Testis (tissue), 3 donors: ENCODE measurements around the gene CAMTA1. TPM values are rescaled to one million over a fixed set of nuclear protein-coding genes. Genes with fewer than 3 reads are reported as not detected.

Source experiments
- DNase-seq: peaks from one replicate; pipeline ENCODE4 v3.0.0-alpha.2; 2019
- H3K27ac ChIP-seq, 2 donors: fragments of 200-600 bp; sonication (generic); one replicate each; pipeline ENCODE4 v1.5.1; 2019
- H3K27me3 ChIP-seq: fragments of 200-600 bp; sonication (generic); one replicate; pipeline ENCODE4 v1.5.1; 2019
- H3K36me3 ChIP-seq: fragments of 200-600 bp; sonication (generic); one replicate; pipeline ENCODE4 v1.5.1; 2017; ENCODE audit warnings: low read depth; ENCODE audit errors: missing control alignments
- H3K4me1 ChIP-seq: fragments of 200-600 bp; sonication (generic); one replicate; pipeline ENCODE4 v1.5.1; 2019
- H3K4me3 ChIP-seq, 2 donors: fragments of 200-600 bp; sonication (generic); one replicate each; pipeline ENCODE4 v1.5.1; 2017 to 2019
- H3K9me3 ChIP-seq: fragments of 200-600 bp; sonication (generic); one replicate; pipeline ENCODE4 v1.5.1; 2017
- POLR2A ChIP-seq: fragments of 450-650 bp; IDR thresholded peaks from one replicate; pipeline ENCODE4 v1.6.1; 2017; ENCODE audit warnings: antibody characterized with exemption, mild to moderate bottlenecking, moderate library complexity
- WGBS, 2 donors: methylation state at CpG; one replicate each; pipeline ENCODE4 v1.1.5; 2018; 5-methylcytosine and 5-hydroxymethylcytosine counted together
- intact Hi-C: fragments of 100-400 bp; cut with DNase I; formaldehyde crosslinking; loops from one replicate; pipeline ENCODE4 v1.15.1; 2023; ENCODE audit warnings: low total_unique reads
- polyA plus RNA-seq: library from polyadenylated mRNA; stranded (reverse); fragments of 350-450 nt; fragmentation: Illumina TruSeq; extraction: RNeasy Lipid Tissue Mini Kit (QIAGEN cat#74804); gene quantifications from one replicate; pipeline ENCODE4 v1.2.3, GENCODE V29; 2014; ENCODE audit warnings: low read depth, low replicate concordance; ENCODE audit not compliant: insufficient read depth
- total RNA-seq, 2 donors: library from RNA; depleted of rRNA; stranded (reverse); fragments of >200 nt; gene quantifications; one replicate each; pipeline ENCODE4 v1.2.3, GENCODE V29; 2016
- TF ChIP-seq, protein P1 (sequence below), 3 experiments: fragments of 450-650 bp in 2 of 3; fragments of 200-600 bp in 1 of 3; sonication (generic) in 1 of 3; IDR thresholded peaks; one replicate each; pipeline ENCODE4 v1.5.1; 2016 to 2019; ENCODE audit warnings: antibody characterized with exemption in 3 of 3, mild to moderate bottlenecking in 2 of 3, moderate library complexity in 1 of 3

CAMTA1 gene
- total and polyA plus RNA-seq, 3 donors from 2014 or later, result 116 to 158 (median 119) TPM

DNA sequence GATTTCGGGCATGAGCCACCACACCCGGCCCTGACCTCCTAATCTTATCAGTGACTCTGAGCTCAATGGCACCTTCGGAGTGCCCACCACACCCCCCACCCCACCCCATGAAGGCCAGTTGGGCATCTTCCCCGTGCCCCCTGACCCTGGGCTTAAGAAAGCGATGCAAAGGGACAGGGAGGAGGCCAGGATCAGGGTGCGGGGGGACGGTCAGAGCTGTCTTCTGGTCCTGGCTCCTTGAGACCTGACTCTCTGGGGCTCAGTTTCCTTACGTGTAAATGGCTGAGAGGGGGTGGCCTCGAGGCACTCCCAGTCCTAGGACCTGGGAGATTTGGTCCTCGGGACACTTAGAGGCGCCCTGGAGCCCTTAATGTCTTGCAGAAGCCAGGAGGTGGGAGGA lies 881.9 kb downstream of the CAMTA1 start:
- no peak overlapping the region for H3K4me3 ChIP-seq
- WGBS, 2 donors, result 71 to 82% methylated on average over 8 to 11 of the region's 11 CpGs
- TF ChIP-seq, protein P1, sequence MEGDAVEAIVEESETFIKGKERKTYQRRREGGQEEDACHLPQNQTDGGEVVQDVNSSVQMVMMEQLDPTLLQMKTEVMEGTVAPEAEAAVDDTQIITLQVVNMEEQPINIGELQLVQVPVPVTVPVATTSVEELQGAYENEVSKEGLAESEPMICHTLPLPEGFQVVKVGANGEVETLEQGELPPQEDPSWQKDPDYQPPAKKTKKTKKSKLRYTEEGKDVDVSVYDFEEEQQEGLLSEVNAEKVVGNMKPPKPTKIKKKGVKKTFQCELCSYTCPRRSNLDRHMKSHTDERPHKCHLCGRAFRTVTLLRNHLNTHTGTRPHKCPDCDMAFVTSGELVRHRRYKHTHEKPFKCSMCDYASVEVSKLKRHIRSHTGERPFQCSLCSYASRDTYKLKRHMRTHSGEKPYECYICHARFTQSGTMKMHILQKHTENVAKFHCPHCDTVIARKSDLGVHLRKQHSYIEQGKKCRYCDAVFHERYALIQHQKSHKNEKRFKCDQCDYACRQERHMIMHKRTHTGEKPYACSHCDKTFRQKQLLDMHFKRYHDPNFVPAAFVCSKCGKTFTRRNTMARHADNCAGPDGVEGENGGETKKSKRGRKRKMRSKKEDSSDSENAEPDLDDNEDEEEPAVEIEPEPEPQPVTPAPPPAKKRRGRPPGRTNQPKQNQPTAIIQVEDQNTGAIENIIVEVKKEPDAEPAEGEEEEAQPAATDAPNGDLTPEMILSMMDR (IDR thresholded peaks at IDR 0.05), result no peak
- no peak for TF ChIP-seq POLR2A
- intact Hi-C loops, result loop anchor here (5.0 kb wide), 1 partner anchor 85 kb away; no protein-coding TSS in a partner anchor
- H3K9me3 ChIP-seq, result no peaks in the 10 kb centered on the region
- H3K36me3 ChIP-seq, result no peaks in the 10 kb centered on the region
- no peak for DNase-seq
- no peaks in the 10 kb centered on the region for H3K27me3 ChIP-seq
- H3K4me1 ChIP-seq, result peaks cover 4% of the 10 kb centered on the region
- no peak overlapping the region for H3K27ac ChIP-seq

DNA sequence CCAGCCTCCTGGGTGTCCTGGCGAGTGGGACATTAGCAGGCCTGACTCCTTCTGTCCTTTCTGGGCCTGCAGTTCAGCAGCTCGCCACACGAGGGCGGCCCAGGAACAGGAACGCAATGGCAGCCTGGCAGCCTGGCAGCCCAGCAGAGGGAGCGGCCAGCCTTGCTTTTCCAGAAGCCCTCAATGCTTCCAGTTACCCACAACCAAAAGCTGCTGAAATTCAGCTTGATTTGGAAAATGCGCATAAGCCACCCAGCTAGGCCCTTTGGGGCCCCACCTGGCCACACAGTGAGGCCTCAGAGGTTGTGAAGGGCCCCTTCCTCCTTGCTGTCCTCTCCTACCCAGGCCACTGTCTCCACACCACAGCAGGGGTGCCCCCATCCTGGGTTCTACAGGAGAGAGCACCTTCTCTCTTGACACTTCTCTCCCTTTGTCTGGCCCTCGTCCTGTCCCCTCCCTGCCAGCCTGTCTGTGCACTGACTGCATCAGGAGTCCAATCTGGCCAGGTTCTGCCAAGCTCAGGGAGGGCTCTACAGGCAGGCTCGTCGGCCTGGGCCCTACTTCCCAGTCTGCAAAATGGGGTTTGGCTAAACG lies 882.5 kb downstream of the CAMTA1 start:
- WGBS, 2 donors, result 26 to 50% methylated on average over 5 to 11 of the region's 11 CpGs
- H3K27me3 ChIP-seq, result no peaks in the 10 kb centered on the region
- H3K27ac ChIP-seq, result no peak overlapping the region
- intact Hi-C loops, result loop anchor here (5.0 kb wide), 1 partner anchor 85 kb away; no protein-coding TSS in a partner anchor
- TF ChIP-seq POLR2A, result no peak
- TF ChIP-seq, protein P1 (IDR thresholded peaks at IDR 0.05), result peak; percentile 99
- no peak overlapping the region for H3K4me3 ChIP-seq
- no peaks in the 10 kb centered on the region for H3K36me3 ChIP-seq
- peak; percentile 95 for DNase-seq
- peaks cover 4% of the 10 kb centered on the region for H3K4me1 ChIP-seq
- no peaks in the 10 kb centered on the region for H3K9me3 ChIP-seq

DNA sequence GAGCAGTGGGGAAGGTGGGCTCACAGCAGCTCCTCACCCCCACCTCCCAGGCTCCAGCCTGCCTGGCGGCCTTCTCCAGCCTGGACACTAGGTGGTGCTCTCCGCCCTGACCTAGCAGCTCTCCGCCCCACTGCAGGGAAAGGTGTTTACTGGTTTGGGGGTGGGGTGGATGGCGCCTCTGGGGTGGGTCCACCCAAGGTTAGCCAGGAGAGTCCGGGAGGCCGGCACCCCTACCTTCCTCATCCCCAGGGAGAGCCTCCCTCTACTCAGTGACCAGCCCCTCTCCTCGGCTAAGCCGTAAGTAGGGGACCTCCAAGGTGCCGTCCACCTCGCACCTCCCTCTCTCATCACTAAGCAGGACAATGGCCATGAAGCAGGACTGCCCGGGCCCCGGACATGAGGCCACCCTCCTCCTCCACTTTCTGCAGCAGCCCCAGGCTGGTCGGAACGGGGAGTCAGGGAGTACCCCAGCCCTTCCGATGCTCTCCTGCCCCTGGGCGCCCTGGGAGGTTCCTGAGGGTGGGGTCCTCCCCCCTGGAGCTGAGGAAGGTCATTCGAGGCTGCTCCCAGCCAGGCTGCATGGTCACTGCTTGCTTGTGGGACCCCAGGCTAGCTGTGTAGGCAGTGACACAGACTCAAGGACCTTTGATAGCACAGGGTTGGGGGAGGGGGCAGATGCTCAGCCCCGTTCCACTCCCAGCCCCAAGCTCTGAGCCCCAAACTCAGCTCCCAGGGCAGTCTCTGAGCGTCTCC lies 884.5 kb downstream of the CAMTA1 start:
- H3K4me3 ChIP-seq, result no peak overlapping the region
- H3K27ac ChIP-seq, result no peak overlapping the region
- peak; percentile 52 for DNase-seq
- no peaks in the 10 kb centered on the region for H3K36me3 ChIP-seq
- TF ChIP-seq, protein P1 (IDR thresholded peaks at IDR 0.05), result peak in 2 of 3 experiments; percentile 55 to 72
- TF ChIP-seq POLR2A, result no peak
- no peaks in the 10 kb centered on the region for H3K9me3 ChIP-seq
- H3K27me3 ChIP-seq, result no peaks in the 10 kb centered on the region
- H3K4me1 ChIP-seq, result peaks cover 4% of the 10 kb centered on the region
- intact Hi-C loops, result loop anchor here (5.0 kb wide), 1 partner anchor 83 kb away; no protein-coding TSS in a partner anchor
- 48 to 73% methylated on average over 3 to 16 of the region's 19 CpGs for WGBS, 2 donors

DNA sequence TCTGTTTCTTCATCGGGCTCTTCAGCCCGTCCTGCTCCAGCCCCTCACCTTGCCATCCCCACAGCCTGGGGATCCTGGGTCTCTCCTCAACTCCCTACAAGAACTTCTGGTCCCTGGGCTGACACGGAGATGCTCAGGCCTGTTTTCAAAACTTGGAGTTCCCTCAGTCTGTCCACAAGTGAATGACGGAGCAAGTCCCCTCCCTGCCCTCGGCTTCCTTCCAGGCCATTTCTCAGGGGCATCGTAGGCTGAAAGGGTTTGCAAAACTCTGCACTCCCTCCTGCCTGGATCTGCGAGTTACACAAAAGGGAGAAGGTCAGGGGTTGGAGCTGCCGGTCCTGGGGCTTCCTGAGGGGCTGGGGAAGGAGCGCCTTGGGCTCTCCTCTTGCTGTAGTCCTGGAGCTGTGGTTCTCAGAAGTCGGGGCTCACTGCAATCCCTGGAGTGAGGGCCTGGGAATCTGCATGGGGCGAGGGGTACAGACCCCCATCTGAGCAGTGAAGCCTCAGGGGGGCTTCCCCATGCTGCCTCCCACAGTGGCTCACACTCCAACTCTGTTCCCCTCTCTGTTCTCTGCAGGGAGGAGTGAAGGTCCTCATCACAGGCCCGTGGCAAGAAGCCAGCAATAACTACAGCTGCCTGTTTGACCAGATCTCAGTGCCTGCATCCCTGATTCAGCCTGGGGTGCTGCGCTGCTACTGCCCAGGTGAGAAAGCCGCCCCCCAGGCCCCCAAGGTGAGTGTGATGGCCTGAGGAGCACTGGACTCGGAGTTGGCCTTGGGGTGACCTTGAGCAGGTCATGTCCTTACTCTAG lies 885.3 kb downstream of the CAMTA1 start:
- no peaks in the 10 kb centered on the region for H3K27me3 ChIP-seq
- H3K27ac ChIP-seq, result no peak overlapping the region
- H3K4me1 ChIP-seq, result peaks cover 4% of the 10 kb centered on the region
- H3K4me3 ChIP-seq, result no peak overlapping the region
- TF ChIP-seq, protein P1 (IDR thresholded peaks at IDR 0.05), result no peak
- no peak for TF ChIP-seq POLR2A
- H3K9me3 ChIP-seq, result no peaks in the 10 kb centered on the region
- WGBS, 2 donors, result 61% methylated on average over 10 to 15 of the region's 15 CpGs
- H3K36me3 ChIP-seq, result no peaks in the 10 kb centered on the region
- DNase-seq, result no peak
- intact Hi-C loops, result no loop called here
